ENCODE data around the gene MICU1.

- TF ChIP-seq POLR2A (IDR thresholded peaks at IDR 0.05), result no peak
- TF ChIP-seq CTCF (IDR thresholded peaks at IDR 0.05), result no peak
Measured at GRCh38 chr10:72499701-72500100, 126.2 kb downstream of the MICU1 start.
